SK-N-SH (cell line): ENCODE measurements around the gene PLCH1. TPM values are rescaled to one million over a fixed set of nuclear protein-coding genes. Genes with fewer than 3 reads are reported as not detected.
"Not testable (repeated sequence)": the region's sequence is repeated elsewhere in the genome, so short reads cannot be mapped to it uniquely, and the experiment has no call there.

Source experiments
- CTCF ChIA-PET: fragments of 300-600, 350-600 bp; formaldehyde crosslinking; extraction: SDS; loops from one replicate; lab custom pipeline; 2021; lab: Yijun Ruan, JAX
- POLR2A ChIA-PET: fragments of 350-600 bp; sonication (Branson Sonifier 250); formaldehyde crosslinking; extraction: SDS; loops from one replicate; lab custom pipeline; 2020; ENCODE audit warnings: antibody characterized with exemption, inconsistent platforms; lab: Yijun Ruan, JAX
- DNase-seq: peaks from one replicate; pipeline ENCODE4 v3.0.0; 2012
- H2AFZ ChIP-seq: fragments of 200-600 bp; sonication (generic); 2 replicates; pipeline ENCODE4 v1.8.1; 2016; ENCODE audit warnings: antibody characterized with exemption, mild to moderate bottlenecking, low read depth
- H3F3A ChIP-seq: fragments of 200-600 bp; sonication (generic); replicated peaks from 2 replicates; pipeline ENCODE3; 2016; ENCODE audit warnings: antibody characterized with exemption, mild to moderate bottlenecking; ENCODE audit not compliant: insufficient read depth
- H3K27ac ChIP-seq, 2 experiments: fragments of 200-500 bp in 1 of 2; fragments of 200-600 bp in 1 of 2; sonication (Bioruptor generic) in 1 of 2; sonication (generic), shearing (Covaris generic) in 1 of 2; 2 replicates each; pipeline versions ENCODE4 v1.5.1 to v1.6.1; 2014 to 2016; ENCODE audit warnings: low read depth in 2 of 2, inconsistent platforms in 1 of 2, low read length in 1 of 2, mild to moderate bottlenecking in 1 of 2, mixed read lengths in 1 of 2
- H3K27me3 ChIP-seq: fragments of 200-600 bp; sonication (generic), shearing (Covaris generic); 2 replicates; pipeline ENCODE4 v1.6.1; 2016; ENCODE audit warnings: mixed run types; ENCODE audit not compliant: insufficient read depth
- H3K36me3 ChIP-seq, 2 experiments: fragments of 200-500 bp in 1 of 2; fragments of 200-600 bp in 1 of 2; sonication (Bioruptor generic) in 1 of 2; sonication (generic) in 1 of 2; replicated peaks in 1 of 2; 2 replicates each; pipeline versions ENCODE3 to v1.5.1; 2014 to 2016; ENCODE audit warnings: low read length in 1 of 2, mild to moderate bottlenecking in 1 of 2; ENCODE audit not compliant: insufficient read depth in 2 of 2, control insufficient read depth in 1 of 2
- H3K4me1 ChIP-seq, 2 experiments: fragments of 200-500 bp in 1 of 2; fragments of 200-600 bp in 1 of 2; sonication (Bioruptor generic) in 1 of 2; sonication (generic), shearing (Covaris generic) in 1 of 2; 2 replicates each; pipeline versions ENCODE4 v1.5.1 to v1.6.1; 2014 to 2016; ENCODE audit warnings: low read depth in 1 of 2, low read length in 1 of 2, mixed run types in 1 of 2; ENCODE audit not compliant: insufficient read depth in 2 of 2, control insufficient read depth in 1 of 2
- H3K4me2 ChIP-seq: fragments of 200-600 bp; sonication (generic), shearing (Covaris generic); 2 replicates; pipeline ENCODE4 v1.6.1; 2017; ENCODE audit warnings: mixed run types
- H3K4me3 ChIP-seq, 2 experiments: fragments of 200-500 bp in 1 of 2; fragments of 200-600 bp in 1 of 2; sonication (Bioruptor generic) in 1 of 2; sonication (generic), shearing (Covaris generic) in 1 of 2; 2 replicates each; pipeline versions ENCODE4 v1.5.1 to v1.8.1; 2014 to 2016; ENCODE audit warnings: low read depth in 2 of 2, inconsistent platforms in 1 of 2, low read length in 1 of 2, mild to moderate bottlenecking in 1 of 2, mixed read lengths in 1 of 2, moderate library complexity in 1 of 2
- H3K79me2 ChIP-seq: fragments of 200-600 bp; sonication (generic); 2 replicates; pipeline ENCODE4 v1.8.1; 2017; ENCODE audit warnings: mild to moderate bottlenecking; ENCODE audit not compliant: insufficient read depth
- H3K9ac ChIP-seq: fragments of 200-600 bp; sonication (generic); 2 replicates; pipeline ENCODE4 v1.6.1; 2017; ENCODE audit warnings: mixed run types
- H3K9me2 ChIP-seq: fragments of 200-600 bp; sonication (generic); 2 replicates; pipeline ENCODE4 v1.6.1; 2017; ENCODE audit warnings: mixed run types
- H3K9me3 ChIP-seq: fragments of 200-600 bp; sonication (generic); 2 replicates; pipeline ENCODE4 v1.6.1; 2017; ENCODE audit warnings: mixed run types, mild to moderate bottlenecking, moderate library complexity
- H4K20me1 ChIP-seq: fragments of 200-600 bp; sonication (generic); 2 replicates; pipeline ENCODE4 v1.6.1; 2017; ENCODE audit warnings: mild to moderate bottlenecking, mixed run types; ENCODE audit not compliant: insufficient read depth
- EP300 ChIP-seq, 2 experiments: IDR thresholded peaks; 2 replicates each; pipeline versions ENCODE4 v1.4.0 to v1.6.1; 2012; ENCODE audit warnings: borderline replicate concordance in 1 of 2, low read depth in 1 of 2, low read length in 1 of 2
- FOSL2 ChIP-seq: IDR thresholded peaks from 2 replicates; pipeline ENCODE4 v1.4.0; 2012; ENCODE audit warnings: low read depth, mild to moderate bottlenecking, moderate library complexity, borderline replicate concordance
- FOXJ3 ChIP-seq: sonication (generic); formaldehyde crosslinking; IDR thresholded peaks from 2 replicates; pipeline ENCODE4 v1.5.1; 2020; ENCODE audit warnings: mild to moderate bottlenecking, missing genetic modification reagents
- GABPA ChIP-seq: IDR thresholded peaks from 2 replicates; pipeline ENCODE4 v1.4.0; 2012; ENCODE audit warnings: low read depth, mild to moderate bottlenecking
- GATA2 ChIP-seq: sonication (generic); formaldehyde crosslinking; IDR thresholded peaks from 2 replicates; pipeline ENCODE4 v1.5.0; 2020; ENCODE audit warnings: mild to moderate bottlenecking, missing genetic modification reagents
- IRF3 ChIP-seq: fragments of 150-350 bp; IDR thresholded peaks from 2 replicates; pipeline ENCODE4 v1.6.1; 2016; ENCODE audit warnings: mild to moderate bottlenecking, low read depth, low read length
- JUND ChIP-seq: IDR thresholded peaks from 2 replicates; pipeline ENCODE4 v1.4.0; 2012
- NFIC ChIP-seq: IDR thresholded peaks from 2 replicates; pipeline ENCODE4 v1.4.0; 2012; ENCODE audit warnings: borderline replicate concordance
- PBX3 ChIP-seq: IDR thresholded peaks from 2 replicates; pipeline ENCODE4; 2012
- RXRA ChIP-seq: IDR thresholded peaks from 2 replicates; pipeline ENCODE4 v1.4.0; 2012; ENCODE audit warnings: low read depth, mild to moderate bottlenecking, borderline replicate concordance
- SIN3A ChIP-seq: IDR thresholded peaks from 2 replicates; pipeline ENCODE4 v1.6.1; 2012; ENCODE audit warnings: low read depth, mild to moderate bottlenecking, low read length, moderate library complexity, borderline replicate concordance
- TAF1 ChIP-seq: IDR thresholded peaks from 2 replicates; pipeline ENCODE4 v1.6.1; 2012; ENCODE audit warnings: low read depth, mild to moderate bottlenecking, low read length, moderate library complexity, borderline replicate concordance
- USF2 ChIP-seq: fragments of 150-350 bp; IDR thresholded peaks from 2 replicates; pipeline ENCODE4 v1.6.1; 2017; ENCODE audit warnings: antibody characterized with exemption, low read length, low read depth, borderline replicate concordance
- whole genome bisulfite sequencing: methylation state at CpG from one replicate; pipeline ENCODE4 v1.1.6; 2017; ENCODE audit warnings: low lambda C conversion rate; 5-methylcytosine and 5-hydroxymethylcytosine counted together
- polyA plus RNA-seq, 3 experiments: library from polyadenylated mRNA; depleted of rRNA; stranded (reverse); fragments of >200 nt; gene quantifications; 2 replicates each; pipeline ENCODE4 v1.2.3, GENCODE V29; 2012
- TF ChIP-seq, protein P1 (sequence below): IDR thresholded peaks from 2 replicates; pipeline ENCODE4 v1.4.0; 2012; ENCODE audit warnings: low read depth, borderline replicate concordance
- TF ChIP-seq, protein P2 (sequence below): IDR thresholded peaks from 2 replicates; pipeline ENCODE4 v1.6.1; 2012; ENCODE audit warnings: mild to moderate bottlenecking, low read depth, low read length, moderate library complexity

Gene PLCH1
- polyA plus RNA-seq, 1 of the 3 experiments (the other 2 are of a cell fraction) = 0.26 TPM

GRCh38 chr3:155629556-155629955 is 115.3 kb downstream of the PLCH1 start:
- H2AFZ ChIP-seq = no peak overlapping the region
- no peaks in the 10 kb centered on the region for H4K20me1 ChIP-seq
- no peaks in the 10 kb centered on the region for H3K9me2 ChIP-seq
- ChIA-PET CTCF (no interaction called here), POLR2A (no interaction called here)
- no peaks in the 10 kb centered on the region for H3K79me2 ChIP-seq
- H3K4me2 ChIP-seq = no peak overlapping the region
- H3K4me3 ChIP-seq = no peak overlapping the region
- no peak overlapping the region for H3K9ac ChIP-seq
- DNase-seq = no peak
- H3K4me1 ChIP-seq = no peaks in the 10 kb centered on the region
- H3K27me3 ChIP-seq = no peaks in the 10 kb centered on the region
- TF ChIP-seq GATA2 (CRISPR knock-in tag) (no peak), EP300 (IDR thresholded peaks at IDR 0.05; ENCODE audit: borderline replicate concordance in 1 of 2, low read depth in 1 of 2, low read length in 1 of 2) (no peak), GABPA (no peak), PBX3 (no peak)
- H3K9me3 ChIP-seq = no peaks in the 10 kb centered on the region
- no peaks in the 10 kb centered on the region for H3K36me3 ChIP-seq
- H3K27ac ChIP-seq = no peak overlapping the region
- no peaks in the 10 kb centered on the region for H3F3A ChIP-seq
- 69% methylated on average over 5 of the region's 5 CpGs for WGBS

GRCh38 chr3:155629056-155629455 is 115.8 kb downstream of the PLCH1 start:
- CTCF ChIA-PET = interaction anchor here (1.5 kb wide), 1 partner anchor 19 kb away, joined by 3 read pairs; no protein-coding TSS in a partner anchor
- Histone ChIP-seq H3K9me2 (no peaks in the 10 kb centered on the region), H3K27ac (no peak overlapping the region), H3K4me2 (no peak overlapping the region), H3K36me3 (no peaks in the 10 kb centered on the region), H3K27me3 (no peaks in the 10 kb centered on the region), H4K20me1 (no peaks in the 10 kb centered on the region), H3K4me3 (no peak overlapping the region)
- no peak for DNase-seq
- TF ChIP-seq FOXJ3 (CRISPR knock-in tag) (no peak), RXRA (no peak), IRF3 (no peak), NFIC (no peak), TAF1 (no peak), USF2 (no peak), SIN3A (no peak), JUND (no peak), FOSL2 (no peak), EP300 (IDR thresholded peaks at IDR 0.05; ENCODE audit: borderline replicate concordance in 1 of 2, low read depth in 1 of 2, low read length in 1 of 2) (no peak), GABPA (no peak)
- TF ChIP-seq, protein P1, sequence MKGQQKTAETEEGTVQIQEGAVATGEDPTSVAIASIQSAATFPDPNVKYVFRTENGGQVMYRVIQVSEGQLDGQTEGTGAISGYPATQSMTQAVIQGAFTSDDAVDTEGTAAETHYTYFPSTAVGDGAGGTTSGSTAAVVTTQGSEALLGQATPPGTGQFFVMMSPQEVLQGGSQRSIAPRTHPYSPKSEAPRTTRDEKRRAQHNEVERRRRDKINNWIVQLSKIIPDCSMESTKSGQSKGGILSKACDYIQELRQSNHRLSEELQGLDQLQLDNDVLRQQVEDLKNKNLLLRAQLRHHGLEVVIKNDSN = no peak
- TF ChIP-seq, protein P2, sequence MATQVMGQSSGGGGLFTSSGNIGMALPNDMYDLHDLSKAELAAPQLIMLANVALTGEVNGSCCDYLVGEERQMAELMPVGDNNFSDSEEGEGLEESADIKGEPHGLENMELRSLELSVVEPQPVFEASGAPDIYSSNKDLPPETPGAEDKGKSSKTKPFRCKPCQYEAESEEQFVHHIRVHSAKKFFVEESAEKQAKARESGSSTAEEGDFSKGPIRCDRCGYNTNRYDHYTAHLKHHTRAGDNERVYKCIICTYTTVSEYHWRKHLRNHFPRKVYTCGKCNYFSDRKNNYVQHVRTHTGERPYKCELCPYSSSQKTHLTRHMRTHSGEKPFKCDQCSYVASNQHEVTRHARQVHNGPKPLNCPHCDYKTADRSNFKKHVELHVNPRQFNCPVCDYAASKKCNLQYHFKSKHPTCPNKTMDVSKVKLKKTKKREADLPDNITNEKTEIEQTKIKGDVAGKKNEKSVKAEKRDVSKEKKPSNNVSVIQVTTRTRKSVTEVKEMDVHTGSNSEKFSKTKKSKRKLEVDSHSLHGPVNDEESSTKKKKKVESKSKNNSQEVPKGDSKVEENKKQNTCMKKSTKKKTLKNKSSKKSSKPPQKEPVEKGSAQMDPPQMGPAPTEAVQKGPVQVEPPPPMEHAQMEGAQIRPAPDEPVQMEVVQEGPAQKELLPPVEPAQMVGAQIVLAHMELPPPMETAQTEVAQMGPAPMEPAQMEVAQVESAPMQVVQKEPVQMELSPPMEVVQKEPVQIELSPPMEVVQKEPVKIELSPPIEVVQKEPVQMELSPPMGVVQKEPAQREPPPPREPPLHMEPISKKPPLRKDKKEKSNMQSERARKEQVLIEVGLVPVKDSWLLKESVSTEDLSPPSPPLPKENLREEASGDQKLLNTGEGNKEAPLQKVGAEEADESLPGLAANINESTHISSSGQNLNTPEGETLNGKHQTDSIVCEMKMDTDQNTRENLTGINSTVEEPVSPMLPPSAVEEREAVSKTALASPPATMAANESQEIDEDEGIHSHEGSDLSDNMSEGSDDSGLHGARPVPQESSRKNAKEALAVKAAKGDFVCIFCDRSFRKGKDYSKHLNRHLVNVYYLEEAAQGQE = no peak
- TF ChIP-seq, all 33 proteins: peak for 0
- Histone ChIP-seq H3K9ac (no peak overlapping the region), H3K79me2 (no peaks in the 10 kb centered on the region), H3F3A (no peaks in the 10 kb centered on the region), H3K4me1 (no peaks in the 10 kb centered on the region), H3K9me3 (no peaks in the 10 kb centered on the region), H2AFZ (no peak overlapping the region)
- WGBS = 58% methylated on average over 4 of the region's 4 CpGs
- POLR2A ChIA-PET = no interaction called here

DNA sequence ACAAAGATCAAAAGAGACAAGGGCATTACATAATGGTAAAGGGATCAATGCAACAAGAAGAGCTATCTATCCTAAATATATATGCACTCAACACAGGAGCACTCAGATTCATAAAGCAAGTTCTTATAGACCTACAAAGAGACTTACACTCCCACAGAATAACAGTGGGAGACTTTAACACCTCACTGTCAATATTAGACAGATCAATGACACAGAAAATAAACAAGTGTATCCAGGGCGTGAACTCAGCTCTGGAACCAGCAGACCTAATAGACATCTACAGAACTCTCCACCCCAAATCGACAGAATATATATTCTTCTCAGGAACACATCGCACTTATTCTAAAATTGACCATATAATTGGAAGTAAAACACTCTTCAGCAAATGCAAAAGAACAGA is 122.2 kb downstream of the PLCH1 start:
- H3K36me3 ChIP-seq, H3K9me2 ChIP-seq, H3K79me2 ChIP-seq, H3K9me3 ChIP-seq, H3K9ac ChIP-seq, H2AFZ ChIP-seq, H3K27me3 ChIP-seq, H4K20me1 ChIP-seq, DNase-seq, H3K27ac ChIP-seq, H3K4me2 ChIP-seq, H3K4me3 ChIP-seq, POLR2A ChIA-PET, CTCF ChIA-PET, H3F3A ChIP-seq, H3K4me1 ChIP-seq: not testable (repeated sequence)
- 61% methylated on average over 3 of the region's 3 CpGs for WGBS
